NCI-H187 (cell line): ENCODE data around the gene VSIG10.
A peak's percentile ranks its signal among the peaks of the same experiment; 100 is the strongest.
"Not testable (repeated sequence)": the region's sequence is repeated elsewhere in the genome, so short reads cannot be mapped to it uniquely, and the experiment has no call there.

Experiments
- DNase-seq, 2 experiments: peaks; one replicate each; lab custom pipeline; 2025; lab: John Stamatoyannopoulos, UW

The VSIG10 gene

GRCh38 chr12:118103601-118104382 is at the start of gene VSIG10:
Gene VSIG10 (minus strand): TSS chr12:118104011. CDS start chr12:118103671, 340 bp downstream.
- peak; percentile 40 to 63 for DNase-seq

DNA sequence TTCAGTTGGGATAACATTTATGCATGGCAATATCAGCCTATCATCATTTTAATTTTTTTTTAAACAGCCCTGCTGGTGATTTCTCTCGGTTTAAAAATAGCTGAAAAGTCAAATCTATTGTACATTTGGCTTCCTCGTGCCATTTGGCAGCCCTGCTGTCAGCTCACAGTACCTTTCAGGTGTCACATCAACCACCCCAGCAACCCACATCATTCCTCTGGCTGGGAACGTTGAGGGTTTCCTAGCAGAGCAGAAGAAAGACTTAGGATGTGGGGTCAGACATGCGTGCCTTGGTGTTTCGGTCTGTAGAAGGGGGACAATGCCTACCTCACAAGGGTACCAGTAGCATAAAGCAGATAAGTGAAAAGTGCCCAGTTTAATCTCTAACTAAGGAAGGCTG is 47.9 kb upstream of the VSIG10 start:
- DNase-seq, result no peak

- DNase-seq, result no peak
Measured at GRCh38 chr12:118150625-118151024, 46.8 kb upstream of the VSIG10 start.

DNA sequence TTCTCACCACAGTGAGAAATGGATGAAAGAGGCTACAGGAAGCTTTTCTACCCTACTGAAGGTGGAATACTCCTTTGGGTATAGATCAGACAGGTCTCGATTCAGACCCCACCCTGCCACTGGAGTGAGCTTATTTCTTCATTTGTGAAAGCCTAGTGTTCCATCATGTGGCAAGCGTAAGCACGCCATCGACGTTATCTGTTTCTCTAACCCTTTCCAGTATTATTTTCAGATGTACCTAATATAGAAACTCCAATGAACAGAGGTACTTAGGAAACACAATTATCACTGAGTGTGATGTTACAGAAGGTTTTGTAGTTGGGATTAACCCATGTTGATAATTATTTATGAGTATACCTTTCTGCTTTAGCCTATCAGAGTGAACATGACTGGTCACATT is 44.5 kb upstream of the VSIG10 start:
- DNase-seq, result no peak

DNA sequence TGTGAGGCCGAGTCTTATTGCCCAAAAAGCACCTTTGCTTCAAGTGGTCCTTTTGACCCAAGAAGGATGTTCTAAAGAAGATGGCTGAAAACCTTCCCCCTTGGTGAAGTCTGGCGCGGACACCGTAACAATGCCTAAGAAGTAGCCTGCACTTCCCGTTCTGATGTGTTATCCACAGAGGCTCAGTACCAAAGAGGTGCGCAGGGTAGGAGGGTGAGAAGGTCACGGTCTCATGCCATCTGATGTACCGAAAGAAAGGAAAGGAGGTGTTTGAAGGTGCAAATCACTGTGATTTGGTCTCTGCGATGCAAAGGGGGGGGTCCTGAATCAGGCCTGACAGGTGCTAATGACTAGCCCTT is 42.0 kb upstream of the VSIG10 start:
- no peak for DNase-seq

- DNase-seq, result no peak
Measured at GRCh38 chr12:118145113-118145797, 41.4 kb upstream of the VSIG10 start.

- DNase-seq, result no peak
Measured at GRCh38 chr12:118144499-118144898, 40.7 kb upstream of the VSIG10 start.

DNA sequence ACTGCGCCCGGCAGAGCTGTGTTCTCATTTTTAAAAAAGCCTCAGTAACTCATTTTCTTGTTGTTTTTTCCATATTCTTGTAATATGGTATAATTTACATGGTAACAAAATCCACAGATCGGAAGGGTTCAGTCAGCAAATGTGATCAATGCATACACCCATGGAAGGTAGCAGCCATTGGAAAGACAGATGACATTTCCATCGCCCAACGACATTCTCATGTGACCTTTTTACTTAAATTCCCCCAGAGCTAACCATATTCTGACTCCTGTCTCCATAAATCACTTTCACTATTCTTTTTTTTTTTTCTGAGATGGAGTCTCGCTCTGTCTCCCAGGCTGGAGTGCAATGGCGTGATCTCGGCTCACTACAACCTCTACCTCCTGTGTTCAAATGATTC is 37.0 kb upstream of the VSIG10 start:
- DNase-seq, result no peak

DNA sequence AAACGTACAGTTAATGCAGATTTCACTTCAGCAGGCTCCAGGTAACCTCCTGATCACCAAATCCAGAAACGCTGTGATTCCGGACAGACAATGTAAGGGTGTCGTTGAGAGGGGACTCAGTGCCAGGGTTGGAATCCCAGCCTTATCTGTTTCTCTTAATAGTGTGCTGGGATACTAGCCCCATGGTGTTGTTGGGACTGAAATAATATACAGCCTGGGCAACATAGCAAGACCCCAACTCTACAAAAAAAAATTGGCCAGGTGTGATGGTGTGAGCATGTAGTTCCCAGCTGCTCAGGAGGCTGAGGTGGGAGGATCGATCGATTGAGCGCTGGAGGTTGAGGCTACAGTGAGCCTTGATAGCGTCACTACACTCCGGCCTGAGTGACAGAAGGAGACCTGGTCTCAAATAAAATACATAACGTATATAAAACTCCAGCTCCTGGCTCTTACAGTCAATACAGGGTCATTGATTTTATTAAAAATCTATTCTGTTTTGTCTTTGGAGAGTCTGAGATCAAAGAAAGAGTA is 33.4 kb upstream of the VSIG10 start:
- no peak for DNase-seq

DNA sequence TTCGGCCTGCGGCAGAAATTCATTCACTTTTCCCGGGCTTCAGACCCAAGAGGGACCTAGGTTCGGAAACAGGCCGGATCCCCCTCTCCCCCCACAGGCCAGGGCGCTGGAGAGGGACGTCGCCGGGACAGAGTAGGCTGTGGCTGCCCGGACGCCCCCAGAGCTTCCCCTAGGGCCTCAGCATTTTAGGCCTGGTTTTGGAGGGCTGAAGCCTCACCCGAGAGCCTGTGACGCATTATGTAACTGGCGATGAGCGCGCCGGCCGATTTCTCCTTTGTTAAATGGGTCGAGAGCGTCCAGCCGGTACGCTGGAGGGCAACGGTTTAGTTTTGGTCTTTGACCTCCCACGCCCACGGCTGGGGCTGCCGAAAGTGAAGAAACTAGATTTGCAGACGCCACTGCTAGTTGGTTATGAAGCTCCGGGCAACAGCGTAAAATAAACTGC is 32.8 kb upstream of the VSIG10 start:
- DNase-seq, result no peak

- DNase-seq, result peak; percentile 82 to 89
Measured at GRCh38 chr12:118135788-118136558, 32.2 kb upstream of the VSIG10 start, which contains the start of gene PEBP1. Gene PEBP1 (plus strand): TSS chr12:118136124. CDS start chr12:118136210, 86 bp downstream.

DNA sequence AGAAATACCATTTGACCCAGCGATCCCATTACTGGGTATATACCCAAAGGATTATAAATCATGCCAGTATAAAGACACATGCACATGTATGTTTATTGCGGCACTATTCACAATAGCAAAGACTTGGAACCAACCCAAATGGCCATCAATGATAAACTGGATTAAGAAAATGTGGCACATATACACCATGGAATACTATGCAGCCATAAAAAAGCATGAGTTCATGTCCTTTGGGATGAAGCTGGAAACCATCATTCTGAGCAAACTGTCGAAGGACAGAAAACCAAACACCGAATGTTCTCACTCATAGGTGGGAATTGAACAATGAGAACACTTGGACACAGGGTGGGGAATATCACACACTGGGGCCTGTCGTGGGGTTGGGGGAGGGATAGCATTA is 25.6 kb upstream of the VSIG10 start:
- not testable (repeated sequence) for DNase-seq

DNA sequence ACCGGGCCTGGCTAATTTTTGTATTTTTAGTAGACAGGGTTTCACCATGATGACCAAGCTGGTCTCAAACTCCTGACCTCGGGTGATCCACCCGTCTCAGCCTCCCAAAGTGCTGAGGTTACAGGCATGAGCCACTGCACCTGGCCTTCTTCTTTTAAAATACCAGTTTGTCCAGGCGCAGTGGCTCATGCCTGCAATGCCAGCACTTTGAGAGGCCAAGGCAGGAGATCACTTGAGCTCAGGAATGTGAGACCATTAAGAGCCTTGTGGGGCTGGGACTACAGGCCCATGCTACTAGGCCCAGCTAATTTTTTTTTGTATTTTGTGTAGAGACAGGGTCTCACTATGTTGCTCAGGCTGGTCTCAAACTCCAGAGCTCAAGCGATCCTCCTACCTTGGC is 24.1 kb upstream of the VSIG10 start:
- DNase-seq, result no peak

GRCh38 chr12:118126119-118126757 is 22.4 kb upstream of the VSIG10 start:
- DNase-seq, result no peak

DNA sequence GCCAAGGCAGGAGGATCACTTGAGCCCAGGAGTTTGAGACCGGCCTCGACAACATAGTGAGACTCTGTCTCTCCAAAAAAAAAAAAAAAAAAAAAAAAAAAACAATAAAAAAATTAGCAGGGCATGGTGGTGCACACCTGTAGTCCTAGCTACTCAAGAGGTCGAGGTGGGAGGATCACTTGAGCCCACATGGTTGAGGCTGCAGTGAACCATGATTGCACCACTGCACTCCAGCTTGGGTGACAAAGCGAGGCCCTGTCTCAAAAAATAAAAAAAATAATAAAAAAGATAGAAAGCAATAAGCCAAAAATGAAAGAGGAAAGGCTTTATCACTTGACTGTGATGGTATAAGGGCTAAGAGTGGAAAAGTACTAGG is 21.9 kb upstream of the VSIG10 start:
- no peak for DNase-seq

DNA sequence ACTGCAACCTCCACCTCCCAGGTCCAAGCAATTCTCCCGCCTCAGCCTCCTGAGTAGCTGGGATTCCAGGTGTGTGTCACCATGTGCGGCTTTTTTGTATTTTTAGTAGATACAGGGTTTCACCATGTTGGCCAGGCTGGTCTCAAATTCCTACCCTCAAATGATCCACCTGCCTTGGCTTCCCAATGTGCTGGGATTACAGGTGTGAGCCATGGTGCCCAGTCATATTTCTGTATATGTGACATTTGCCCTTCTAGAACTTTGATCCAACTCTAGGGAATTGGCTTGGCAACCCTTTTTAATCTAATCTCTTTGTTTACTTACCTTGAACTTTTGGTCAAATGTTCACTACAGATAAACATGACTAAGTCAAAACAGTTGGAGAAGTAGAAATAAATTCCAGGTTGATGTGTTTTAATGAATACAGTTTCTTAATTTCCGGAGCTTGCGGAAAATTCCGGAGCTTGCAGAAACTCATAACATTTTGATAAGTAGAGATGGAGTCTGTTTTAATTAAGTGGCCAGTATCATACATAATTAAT is 20.6 kb upstream of the VSIG10 start:
- no peak for DNase-seq

DNA sequence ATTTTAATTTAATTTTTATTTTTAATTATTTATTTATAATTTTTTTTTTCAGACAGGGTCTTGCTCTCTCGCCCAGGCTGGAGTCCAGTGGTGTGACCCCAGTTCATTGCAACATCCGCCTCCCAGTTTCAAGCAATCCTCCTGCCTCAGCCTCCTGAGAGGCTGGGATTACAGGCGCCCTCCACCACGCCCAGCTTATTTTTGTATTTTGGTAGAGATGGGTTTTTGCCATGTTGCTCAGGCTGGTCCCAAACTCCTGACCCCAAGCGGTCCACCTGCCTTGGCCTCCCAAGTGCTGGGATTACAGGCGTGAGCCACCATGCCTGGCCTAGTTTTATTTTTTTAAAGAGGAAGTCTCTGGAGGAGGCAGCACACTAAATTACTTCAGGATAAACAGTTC is 18.5 kb upstream of the VSIG10 start:
- no peak for DNase-seq

GRCh38 chr12:118120579-118121363 is 17.0 kb upstream of the VSIG10 start:
- peak; percentile 56 to 58 for DNase-seq

GRCh38 chr12:118119449-118119879 is 15.7 kb upstream of the VSIG10 start:
- no peak for DNase-seq

DNA sequence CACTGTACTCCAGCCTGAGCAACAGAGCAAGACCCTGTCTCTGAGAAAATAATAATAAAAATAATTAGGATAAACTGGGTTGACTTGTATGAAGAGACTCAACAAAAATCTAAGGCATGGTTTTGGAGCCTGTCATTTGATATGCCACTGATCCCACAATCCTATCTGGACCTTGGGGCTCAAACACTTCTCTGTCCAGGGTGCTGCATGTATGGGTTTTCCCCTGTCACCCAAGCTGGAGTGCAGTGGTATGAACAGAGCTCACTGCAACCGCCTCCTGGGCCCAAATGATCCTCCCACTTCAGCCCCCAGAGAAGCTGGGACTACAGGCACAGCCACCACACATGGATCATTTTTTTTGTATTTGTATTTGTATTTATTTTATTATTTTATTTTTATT is 5.3 kb upstream of the VSIG10 start:
- no peak for DNase-seq

DNA sequence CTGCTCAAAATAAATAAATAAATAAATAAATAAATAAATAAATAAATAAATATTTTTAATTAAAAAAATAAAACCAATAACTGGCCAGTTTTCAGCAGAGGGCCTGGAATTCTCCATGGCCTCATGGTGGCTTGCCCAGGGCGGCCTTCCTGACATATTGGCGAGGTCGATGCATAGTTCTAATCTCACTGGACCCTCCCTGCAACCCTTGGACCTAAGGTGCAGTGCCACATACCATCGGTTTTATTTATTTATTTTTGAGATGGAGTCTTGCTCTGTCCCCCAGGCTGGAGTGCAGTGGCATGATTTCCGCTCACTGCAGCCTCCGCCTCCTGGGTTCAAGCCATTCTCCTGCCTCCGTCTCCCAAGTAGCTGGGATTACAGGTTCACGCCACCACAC is 3.9 kb upstream of the VSIG10 start:
- DNase-seq, result no peak
